PC-3 (cell line): Measurements from ENCODE around the gene HRH2. TPM values are rescaled to one million over a fixed set of nuclear protein-coding genes. Genes with fewer than 3 reads are reported as not detected.

Experiments
- ATAC-seq: fragments of 200-7000 bp; cut with Tn5 transposase; 2 replicates; pipeline ENCODE4 v1.9.1; 2020; ENCODE audit warnings: mild to moderate bottlenecking, moderate library complexity
- BruUV-seq: library from RNA; stranded (reverse); fragments of 400-500 nt; replicated peaks from 2 replicates; lab custom pipeline; 2021; lab: Mats Ljungman, UMichigan
- CTCF ChIA-PET: fragments of 300-600 bp; sonication (Branson Sonifier 250); formaldehyde crosslinking; loops from one replicate; lab custom pipeline; 2022; ENCODE audit warnings: antibody characterized with exemption; lab: Charles Lee
- POLR2A ChIA-PET: fragments of 300-600 bp; sonication (Branson Sonifier 250); formaldehyde crosslinking; loops from one replicate; lab custom pipeline; 2022; ENCODE audit warnings: antibody characterized with exemption; ENCODE audit not compliant: unreplicated experiment; lab: Charles Lee
- DNase-seq: peaks from one replicate; pipeline ENCODE4 v3.0.0-alpha.2; 2015
- H2AFZ ChIP-seq: fragments of 300-600 bp; sonication (generic); 2 replicates; pipeline ENCODE4 v1.6.0; 2016; ENCODE audit warnings: antibody characterized with exemption, low read length
- H3F3A ChIP-seq: fragments of 300-600 bp; sonication (generic); one replicate; pipeline ENCODE4 v1.6.0; 2017; ENCODE audit warnings: antibody characterized with exemption, low read length, control low read depth, mild to moderate bottlenecking; ENCODE audit not compliant: unreplicated experiment
- H3K27ac ChIP-seq: fragments of 300-600 bp; sonication (generic); 2 replicates; pipeline ENCODE4 v1.5.1; 2016; ENCODE audit warnings: mild to moderate bottlenecking, low read length
- H3K27me3 ChIP-seq: fragments of 300-600 bp; sonication (generic); 2 replicates; pipeline ENCODE4 v1.6.1; 2016; ENCODE audit warnings: low read length, mixed read lengths
- H3K36me3 ChIP-seq: fragments of 300-600 bp; sonication (generic); 2 replicates; pipeline ENCODE4 v1.6.1; 2016; ENCODE audit warnings: low read depth, mixed run types, low read length, mixed read lengths
- H3K4me1 ChIP-seq: fragments of 300-600 bp; sonication (generic); 2 replicates; pipeline ENCODE4 v1.5.1; 2016; ENCODE audit warnings: low read length; ENCODE audit not compliant: insufficient read depth
- H3K4me2 ChIP-seq: fragments of 300-600 bp; sonication (generic); 2 replicates; pipeline ENCODE4 v1.6.0; 2016; ENCODE audit warnings: low read length
- H3K4me3 ChIP-seq: fragments of 300-600 bp; sonication (generic); 2 replicates; pipeline ENCODE4 v1.5.1; 2016; ENCODE audit warnings: mild to moderate bottlenecking, low read length, mixed read lengths
- H3K79me2 ChIP-seq: fragments of 300-600 bp; sonication (generic); 2 replicates; pipeline ENCODE4 v1.6.1; 2017; ENCODE audit warnings: low read length, mixed read lengths
- H3K9ac ChIP-seq: fragments of 300-600 bp; sonication (generic); 2 replicates; pipeline ENCODE4 v1.6.0; 2016; ENCODE audit warnings: mild to moderate bottlenecking, low read length
- H3K9me2 ChIP-seq: fragments of 300-600 bp; sonication (generic); replicated peaks from 2 replicates; pipeline ENCODE4 v1.6.1; 2016; ENCODE audit warnings: mixed run types, low read length, mixed read lengths
- H3K9me3 ChIP-seq: fragments of 300-600 bp; sonication (generic); 2 replicates; pipeline ENCODE4 v1.6.1; 2016; ENCODE audit warnings: low read length, mixed read lengths
- H4K20me1 ChIP-seq: fragments of 300-600 bp; sonication (generic); 2 replicates; pipeline ENCODE4 v1.6.1; 2016; ENCODE audit warnings: low read length, mixed read lengths
- CTCF ChIP-seq: fragments of 300-600 bp; sonication (generic); conservative IDR thresholded peaks from 2 replicates; pipeline ENCODE4 v1.5.1; 2017; ENCODE audit warnings: antibody characterized with exemption, low read depth, mild to moderate bottlenecking, low read length
- EZH2 ChIP-seq: fragments of 300-600 bp; sonication (generic); IDR thresholded peaks from one replicate; pipeline ENCODE4 v1.6.1; 2017; ENCODE audit warnings: antibody characterized with exemption, mild to moderate bottlenecking, low read length; ENCODE audit not compliant: unreplicated experiment
- EZH2phosphoT487 ChIP-seq: fragments of 300-600 bp; sonication (generic); IDR thresholded peaks from 2 replicates; pipeline ENCODE4 v1.6.1; 2018; ENCODE audit warnings: mild to moderate bottlenecking, antibody characterized with exemption, low read length, borderline replicate concordance
- intact Hi-C: fragments of 100-400 bp; cut with micrococcal nuclease; formaldehyde crosslinking; loops from 2 replicates; pipeline ENCODE4 v1.9.0; 2023
- total RNA-seq: library from RNA; depleted of rRNA; stranded (reverse); fragments of >200 nt; gene quantifications from 2 replicates; pipeline ENCODE4 v1.2.3, GENCODE V29; 2014

HRH2 gene
- total RNA-seq, 1 experiment from 2014 or later, result not detected

- BruUV-seq, result no TSS peak
- ATAC-seq (no peak), DNase-seq (no peak)
- Histone ChIP-seq H3K4me1 (no peaks in the 10 kb centered on the region), H3K9ac (no peak overlapping the region), H3K4me3 (no peak overlapping the region), H2AFZ (no peak overlapping the region), H3F3A (no peaks in the 10 kb centered on the region), H3K36me3 (no peaks in the 10 kb centered on the region), H3K9me2 (no peaks in the 10 kb centered on the region), H3K4me2 (no peak overlapping the region), H4K20me1 (no peaks in the 10 kb centered on the region), H3K9me3 (no peaks in the 10 kb centered on the region), H3K27ac (no peak overlapping the region), H3K27me3 (peaks cover 20% of the 10 kb centered on the region), H3K79me2 (no peaks in the 10 kb centered on the region)
- ChIA-PET POLR2A (no interaction called here), CTCF (interaction anchor here (0.5 kb wide), 1 partner anchor 170 kb away, joined by 9 read pairs; no protein-coding TSS in a partner anchor)
- TF ChIP-seq CTCF (no peak), EZH2 (no peak), EZH2phosphoT487 (no peak)
- intact Hi-C loops, result no loop called here
Observed at GRCh38 chr5:175737481-175737880, 79.6 kb downstream of the HRH2 start.

GRCh38 chr5:175738126-175738525, 80.3 kb downstream of the HRH2 start:
- no peak for DNase-seq
- POLR2A ChIA-PET, result no interaction called here
- CTCF ChIA-PET, result interaction anchor here (0.5 kb wide), 1 partner anchor 170 kb away, joined by 9 read pairs; no protein-coding TSS in a partner anchor
- H3K9me3 ChIP-seq, result no peaks in the 10 kb centered on the region
- H3K27me3 ChIP-seq, result peaks cover 20% of the 10 kb centered on the region
- ATAC-seq, result no peak
- no peaks in the 10 kb centered on the region for H3K9me2 ChIP-seq
- TF ChIP-seq EZH2 (no peak), EZH2phosphoT487 (no peak), CTCF (no peak)
- no peak overlapping the region for H2AFZ ChIP-seq
- no peaks in the 10 kb centered on the region for H3K79me2 ChIP-seq
- no peak overlapping the region for H3K4me2 ChIP-seq
- no peaks in the 10 kb centered on the region for H3K36me3 ChIP-seq
- H3F3A ChIP-seq, result no peaks in the 10 kb centered on the region
- no peak overlapping the region for H3K27ac ChIP-seq
- no peaks in the 10 kb centered on the region for H4K20me1 ChIP-seq
- intact Hi-C loops, result no loop called here
- H3K9ac ChIP-seq, result no peak overlapping the region
- BruUV-seq, result no TSS peak
- H3K4me1 ChIP-seq, result no peaks in the 10 kb centered on the region
- H3K4me3 ChIP-seq, result no peak overlapping the region

GRCh38 chr5:175738602-175739133, 80.8 kb downstream of the HRH2 start:
- CTCF ChIA-PET, result no interaction called here
- Histone ChIP-seq H2AFZ (no peak overlapping the region), H3K4me2 (no peak overlapping the region), H3K27me3 (peaks cover 20% of the 10 kb centered on the region), H4K20me1 (no peaks in the 10 kb centered on the region), H3K9me3 (no peaks in the 10 kb centered on the region), H3K4me3 (no peak overlapping the region), H3K79me2 (no peaks in the 10 kb centered on the region), H3K27ac (no peak overlapping the region), H3F3A (no peaks in the 10 kb centered on the region), H3K36me3 (no peaks in the 10 kb centered on the region), H3K9me2 (no peaks in the 10 kb centered on the region), H3K4me1 (no peaks in the 10 kb centered on the region), H3K9ac (no peak overlapping the region)
- POLR2A ChIA-PET, result no interaction called here
- no TSS peak for BruUV-seq
- DNase-seq, result no peak
- TF ChIP-seq EZH2phosphoT487 (no peak), CTCF (no peak), EZH2 (no peak)
- intact Hi-C loops, result no loop called here
- no peak for ATAC-seq
